Vagina (tissue), 2 donors: Measurements from ENCODE around the gene PAQR5.

Experiments
- POLR2A ChIP-seq, 2 donors: fragments of 450-650 bp; IDR thresholded peaks; one replicate each; pipeline ENCODE4 v1.6.1; 2017; ENCODE audit warnings: antibody characterized with exemption in 2 of 2, mild to moderate bottlenecking in 2 of 2, moderate library complexity in 2 of 2
- POLR2AphosphoS5 ChIP-seq, 2 donors: sonication (generic); formaldehyde crosslinking; IDR thresholded peaks; one replicate each; pipeline ENCODE4 v1.9.0; 2017; ENCODE audit warnings: antibody characterized with exemption in 2 of 2, mild to moderate bottlenecking in 2 of 2, low read depth in 1 of 2; ENCODE audit not compliant: insufficient read depth in 1 of 2
- TF ChIP-seq, protein P1 (sequence below), 3 experiments: fragments of 450-650 bp in 2 of 3; fragments of 200-600 bp in 1 of 3; sonication (generic) in 1 of 3; IDR thresholded peaks; one replicate each; pipeline ENCODE4 v1.5.1; 2017 to 2019; ENCODE audit warnings: antibody characterized with exemption in 3 of 3, mild to moderate bottlenecking in 2 of 3, moderate library complexity in 2 of 3

DNA sequence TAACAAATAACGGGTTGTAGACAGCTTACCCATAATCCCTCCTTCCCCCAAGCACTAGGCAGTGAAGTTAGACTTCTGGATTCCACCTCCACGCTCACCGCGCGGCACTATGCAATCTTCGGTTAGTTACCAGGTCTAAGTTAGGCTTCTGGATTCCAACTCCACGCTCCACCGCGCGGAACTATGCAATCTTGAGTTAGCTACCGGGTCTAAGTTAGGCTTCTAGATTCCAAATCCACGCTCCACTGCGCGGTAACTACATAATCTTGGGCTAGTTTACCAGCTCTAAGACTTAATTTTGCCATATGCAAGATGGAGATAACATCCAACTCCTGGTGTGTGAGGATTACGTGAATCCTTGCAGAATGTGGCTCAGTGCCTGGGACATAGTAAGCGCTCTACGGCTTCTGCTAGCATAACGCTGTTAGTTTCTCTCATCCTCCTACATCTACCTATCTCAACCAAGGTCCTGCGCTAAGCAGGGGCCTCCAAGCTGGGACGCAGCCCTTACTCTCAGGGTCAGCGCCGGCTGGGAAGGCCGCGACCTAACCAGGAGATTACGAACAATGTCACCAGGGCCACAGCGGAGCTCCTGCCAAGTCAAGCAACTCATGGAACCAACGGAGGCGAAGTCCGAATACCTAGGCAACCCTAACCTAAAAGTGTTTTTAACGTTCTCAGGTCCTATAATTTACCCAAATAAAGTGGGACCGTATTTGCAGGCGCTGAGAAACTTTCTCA, 153.4 kb downstream of the PAQR5 start:
- TF ChIP-seq, protein P1, sequence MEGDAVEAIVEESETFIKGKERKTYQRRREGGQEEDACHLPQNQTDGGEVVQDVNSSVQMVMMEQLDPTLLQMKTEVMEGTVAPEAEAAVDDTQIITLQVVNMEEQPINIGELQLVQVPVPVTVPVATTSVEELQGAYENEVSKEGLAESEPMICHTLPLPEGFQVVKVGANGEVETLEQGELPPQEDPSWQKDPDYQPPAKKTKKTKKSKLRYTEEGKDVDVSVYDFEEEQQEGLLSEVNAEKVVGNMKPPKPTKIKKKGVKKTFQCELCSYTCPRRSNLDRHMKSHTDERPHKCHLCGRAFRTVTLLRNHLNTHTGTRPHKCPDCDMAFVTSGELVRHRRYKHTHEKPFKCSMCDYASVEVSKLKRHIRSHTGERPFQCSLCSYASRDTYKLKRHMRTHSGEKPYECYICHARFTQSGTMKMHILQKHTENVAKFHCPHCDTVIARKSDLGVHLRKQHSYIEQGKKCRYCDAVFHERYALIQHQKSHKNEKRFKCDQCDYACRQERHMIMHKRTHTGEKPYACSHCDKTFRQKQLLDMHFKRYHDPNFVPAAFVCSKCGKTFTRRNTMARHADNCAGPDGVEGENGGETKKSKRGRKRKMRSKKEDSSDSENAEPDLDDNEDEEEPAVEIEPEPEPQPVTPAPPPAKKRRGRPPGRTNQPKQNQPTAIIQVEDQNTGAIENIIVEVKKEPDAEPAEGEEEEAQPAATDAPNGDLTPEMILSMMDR (IDR thresholded peaks at IDR 0.05), result no peak
- TF ChIP-seq POLR2A (IDR thresholded peaks at IDR 0.05) (no peak), POLR2AphosphoS5 (IDR thresholded peaks at IDR 0.05; ENCODE audit: insufficient read depth in 1 of 2, low read depth in 1 of 2) (peak in 1 of 2 donors; percentile 89)
